CD4-positive, alpha-beta T cell treated with Interleukin-6 at 100 ng/mL for 8 hours (primary cell): ENCODE data around the gene COA8.

Source experiments
- DNase-seq: peaks from one replicate; pipeline ENCODE4 v3.0.0-alpha.2; 2020; ENCODE audit warnings: mixed read lengths, low spot score

COA8 gene

GRCh38 chr14:103536693-103537092 is 26.1 kb upstream of the COA8 start:
- no peak for DNase-seq

GRCh38 chr14:103537175-103537990 is 25.4 kb upstream of the COA8 start:
- DNase-seq, result no peak

- DNase-seq, result no peak
These were observed 24.3 kb upstream of the COA8 start for GRCh38 chr14:103538291-103539055.

- no peak for DNase-seq
These were observed 23.5 kb upstream of the COA8 start for GRCh38 chr14:103539056-103539825.

- no peak for DNase-seq
These were observed 21.7 kb upstream of the COA8 start for GRCh38 chr14:103540821-103541708.

GRCh38 chr14:103541709-103542604 is 20.8 kb upstream of the COA8 start:
- DNase-seq, result no peak

GRCh38 chr14:103542605-103543088 is 20.1 kb upstream of the COA8 start:
- no peak for DNase-seq

- DNase-seq, result no peak
These were observed 19.6 kb upstream of the COA8 start for GRCh38 chr14:103543140-103543539.

GRCh38 chr14:103543721-103544387 is 18.9 kb upstream of the COA8 start:
- no peak for DNase-seq

- no peak for DNase-seq
These were observed 18.2 kb upstream of the COA8 start for GRCh38 chr14:103544388-103545218.

- DNase-seq, result no peak
These were observed 17.4 kb upstream of the COA8 start for GRCh38 chr14:103545219-103545914.

GRCh38 chr14:103545915-103546651 is 16.7 kb upstream of the COA8 start:
- no peak for DNase-seq

GRCh38 chr14:103546652-103547454 is 15.9 kb upstream of the COA8 start:
- peak; percentile 70 for DNase-seq

GRCh38 chr14:103547455-103547940 is 15.3 kb upstream of the COA8 start:
- no peak for DNase-seq

GRCh38 chr14:103547941-103548462 is 14.8 kb upstream of the COA8 start:
- no peak for DNase-seq
